Fibroblast of peridontal ligament (primary cell): ENCODE measurements around the gene CHMP4B.

Source experiments
- DNase-seq: peaks from one replicate; pipeline ENCODE4 v3.0.0-alpha.2; 2010; ENCODE audit errors: extremely low read depth

CHMP4B gene, protein sequence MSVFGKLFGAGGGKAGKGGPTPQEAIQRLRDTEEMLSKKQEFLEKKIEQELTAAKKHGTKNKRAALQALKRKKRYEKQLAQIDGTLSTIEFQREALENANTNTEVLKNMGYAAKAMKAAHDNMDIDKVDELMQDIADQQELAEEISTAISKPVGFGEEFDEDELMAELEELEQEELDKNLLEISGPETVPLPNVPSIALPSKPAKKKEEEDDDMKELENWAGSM

GRCh38 chr20:33810885-33811775 is at the start of gene CHMP4B:
Gene CHMP4B (plus strand): TSS chr20:33811348. CDS start chr20:33811469, 121 bp downstream.
- peak; percentile 97 for DNase-seq

DNA sequence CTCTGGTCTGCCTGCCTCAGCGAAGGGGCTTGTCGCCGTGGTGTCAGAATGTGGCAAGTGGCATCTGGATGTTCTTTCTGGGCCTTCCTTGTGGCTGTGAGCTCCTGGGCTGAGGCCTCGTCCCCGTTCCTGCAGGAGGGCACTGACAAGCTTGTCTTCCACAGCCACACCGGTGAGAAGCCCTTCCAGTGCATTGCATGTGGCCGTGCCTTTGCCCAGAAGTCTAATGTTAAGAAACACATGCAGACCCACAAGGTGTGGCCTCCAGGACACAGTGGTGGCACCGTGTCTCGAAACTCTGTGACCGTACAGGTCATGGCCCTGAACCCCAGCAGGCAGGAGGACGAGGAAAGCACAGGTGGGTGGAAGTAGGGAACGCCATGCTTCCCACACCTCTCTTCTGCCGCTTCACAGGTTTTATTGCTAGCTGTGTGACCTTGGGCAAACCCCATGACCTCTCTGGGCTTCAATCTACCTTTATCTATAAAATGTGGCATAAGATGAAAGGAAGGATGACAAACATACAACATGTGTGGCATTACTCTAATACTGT is 49.4 kb upstream of the CHMP4B start:
- DNase-seq: no peak

DNA sequence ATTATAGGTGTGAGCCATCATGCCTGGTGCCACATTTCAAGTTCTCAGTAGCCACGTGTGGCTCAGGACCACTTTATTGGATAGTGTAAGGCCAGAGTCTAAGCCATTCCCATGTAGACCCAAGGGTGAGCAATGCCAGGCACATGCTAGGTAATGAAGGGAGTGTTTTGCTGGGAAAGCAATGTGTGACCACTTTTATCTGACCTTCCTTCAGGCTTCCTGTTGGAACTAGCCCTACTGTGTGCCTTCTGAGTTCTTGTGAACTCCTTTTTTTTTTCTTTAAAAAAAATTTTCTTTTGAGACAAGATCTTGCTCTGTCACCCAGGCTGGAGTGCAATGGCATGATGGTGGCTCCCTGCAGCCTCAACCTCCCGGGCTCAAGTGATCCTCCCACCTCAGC is 46.0 kb upstream of the CHMP4B start:
- DNase-seq: no peak

- no peak for DNase-seq
These were observed 45.6 kb upstream of the CHMP4B start for GRCh38 chr20:33765592-33765991.

GRCh38 chr20:33766686-33767085 is 44.5 kb upstream of the CHMP4B start:
- DNase-seq: no peak

GRCh38 chr20:33767777-33768138 is 43.4 kb upstream of the CHMP4B start:
- no peak for DNase-seq

- no peak for DNase-seq
These were observed 42.1 kb upstream of the CHMP4B start for GRCh38 chr20:33769043-33769442.

DNA sequence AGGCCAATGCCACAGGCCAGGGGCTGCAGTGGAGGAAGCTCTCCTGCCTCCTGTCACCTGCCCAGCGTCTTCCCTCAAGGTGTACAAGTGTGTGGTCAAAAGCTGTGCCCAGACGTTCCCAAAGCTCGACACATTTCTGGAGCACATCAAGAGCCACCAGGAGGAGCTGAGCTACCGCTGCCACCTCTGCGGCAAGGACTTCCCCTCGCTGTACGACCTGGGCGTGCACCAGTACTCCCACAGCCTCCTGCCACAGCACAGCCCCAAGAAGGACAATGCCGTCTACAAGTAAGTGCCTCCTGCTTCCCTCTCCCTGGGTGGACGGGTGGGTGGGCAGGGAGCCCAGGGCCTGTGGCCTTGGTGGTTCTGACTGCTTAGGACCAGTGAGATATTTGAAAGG is 41.1 kb upstream of the CHMP4B start:
- DNase-seq: no peak

DNA sequence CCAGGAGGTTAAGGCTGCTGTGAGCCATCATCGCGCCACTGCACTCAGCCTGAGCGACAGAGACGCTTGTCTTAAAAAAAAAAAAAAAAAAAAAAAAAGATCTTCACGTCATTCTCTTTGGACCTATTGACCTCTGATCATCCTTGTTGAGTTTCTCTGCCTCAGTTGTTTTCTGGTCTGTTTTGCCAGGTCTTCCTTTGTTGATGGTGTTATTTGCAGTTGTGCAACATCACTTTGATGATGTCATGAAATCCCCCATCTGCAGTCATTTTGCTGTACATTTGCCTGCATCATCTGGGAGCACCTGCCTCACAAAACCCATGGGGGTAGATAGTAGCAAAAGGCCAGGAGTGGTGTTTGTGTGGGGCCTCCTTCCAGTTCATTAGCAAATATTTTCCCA is 39.2 kb upstream of the CHMP4B start:
- no peak for DNase-seq

DNA sequence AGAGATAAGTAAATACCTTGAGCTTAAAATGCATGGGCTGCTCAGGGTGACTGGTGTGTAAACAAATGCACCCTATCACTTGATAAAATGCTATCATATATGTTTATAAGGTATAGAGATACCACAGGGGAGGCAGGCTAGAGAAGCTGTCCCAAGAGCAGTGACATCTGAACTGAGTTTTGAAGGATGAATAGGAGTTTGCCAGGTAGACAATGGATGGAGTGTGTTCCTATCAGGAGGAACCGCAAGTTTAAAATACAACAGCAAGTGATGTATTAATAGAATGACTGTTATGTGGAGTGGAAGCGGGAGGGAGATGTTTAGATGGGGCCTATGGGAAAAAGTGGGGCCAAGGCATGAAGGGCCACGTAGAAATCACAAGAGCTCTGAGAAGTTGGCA is 38.7 kb upstream of the CHMP4B start:
- DNase-seq: no peak

GRCh38 chr20:33773412-33774089 is 37.6 kb upstream of the CHMP4B start:
- no peak for DNase-seq

GRCh38 chr20:33777816-33778215 is 33.3 kb upstream of the CHMP4B start:
- no peak for DNase-seq

- no peak for DNase-seq
These were observed 30.0 kb upstream of the CHMP4B start for GRCh38 chr20:33781133-33781532.

DNA sequence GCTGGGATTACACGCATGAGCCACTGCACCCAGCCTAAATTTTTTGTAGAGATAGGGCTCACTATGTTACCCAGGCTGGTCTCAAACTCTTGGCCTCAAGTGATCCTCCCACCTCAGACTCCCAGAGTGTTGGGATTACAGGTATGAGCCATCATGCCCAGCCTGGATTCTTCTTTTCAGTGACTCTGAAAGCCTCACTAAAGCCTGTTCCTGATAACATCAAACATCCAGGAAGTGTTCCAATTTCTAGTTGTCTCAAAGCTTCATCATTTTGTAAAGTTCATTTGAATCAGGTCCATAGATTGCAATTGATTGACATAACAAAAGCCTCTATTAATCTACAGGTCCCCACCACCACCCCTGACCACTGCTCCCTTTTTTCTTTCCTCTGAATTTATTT is 29.2 kb upstream of the CHMP4B start:
- no peak for DNase-seq

DNA sequence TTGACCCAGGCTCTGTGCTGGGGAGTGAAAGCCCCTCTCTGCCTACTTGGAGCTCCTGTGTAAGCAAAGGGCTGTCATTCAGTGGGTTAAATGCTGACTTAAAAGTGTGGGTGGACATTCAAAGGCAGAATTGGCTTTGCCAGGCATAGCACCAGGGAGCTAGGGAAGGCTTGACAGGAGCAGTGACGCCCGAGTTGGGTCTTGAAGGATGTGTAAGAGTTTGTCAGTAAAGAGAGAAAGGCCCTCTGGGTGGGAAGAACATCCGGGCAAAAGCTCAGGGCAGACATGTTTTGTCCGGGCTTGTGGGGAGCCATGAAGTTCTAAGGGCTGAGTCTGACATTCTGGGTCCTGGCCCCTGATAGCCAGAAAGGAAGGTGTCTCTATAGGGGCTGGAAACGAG is 27.9 kb upstream of the CHMP4B start:
- DNase-seq: no peak

DNA sequence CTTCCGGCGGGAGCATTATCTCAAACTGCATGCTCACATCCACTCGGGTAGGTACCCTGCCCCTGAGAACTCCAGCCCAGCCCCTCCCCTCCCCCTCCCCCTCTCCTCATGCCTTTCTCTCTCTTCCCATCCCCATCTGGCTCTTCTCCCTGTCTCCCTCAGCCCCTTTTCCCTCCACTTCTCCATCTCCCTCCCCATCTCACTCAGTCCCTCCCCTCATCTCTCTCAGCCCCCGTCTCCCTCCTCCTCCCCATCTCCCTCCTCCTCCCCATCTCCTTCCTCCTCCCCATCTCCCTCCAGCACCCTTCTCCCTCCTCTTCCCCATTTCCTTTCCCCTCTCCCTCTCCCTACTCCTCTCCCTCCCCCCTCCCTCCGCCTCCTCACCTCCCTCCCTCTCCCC is 27.3 kb upstream of the CHMP4B start:
- DNase-seq: no peak

DNA sequence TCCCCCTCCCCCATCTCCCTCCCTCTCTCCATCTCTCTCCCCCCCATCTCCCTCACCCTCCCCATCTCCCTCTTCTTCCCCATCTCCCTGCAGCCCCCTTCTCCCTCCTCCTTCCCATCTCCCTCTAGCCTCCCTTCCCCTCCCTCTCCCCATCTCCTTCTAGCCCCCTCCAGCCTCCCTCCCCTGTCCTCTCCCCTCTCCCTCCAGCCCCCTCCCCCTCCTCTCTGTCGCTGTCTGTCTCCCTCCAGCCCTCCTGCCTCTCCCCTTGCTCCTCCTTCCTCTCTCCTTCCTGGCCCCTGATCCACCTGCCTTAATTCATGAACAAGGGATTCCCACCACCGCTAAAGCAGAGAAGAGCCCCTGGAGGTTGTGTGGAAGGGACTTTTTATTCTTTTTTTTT is 26.9 kb upstream of the CHMP4B start:
- no peak for DNase-seq

DNA sequence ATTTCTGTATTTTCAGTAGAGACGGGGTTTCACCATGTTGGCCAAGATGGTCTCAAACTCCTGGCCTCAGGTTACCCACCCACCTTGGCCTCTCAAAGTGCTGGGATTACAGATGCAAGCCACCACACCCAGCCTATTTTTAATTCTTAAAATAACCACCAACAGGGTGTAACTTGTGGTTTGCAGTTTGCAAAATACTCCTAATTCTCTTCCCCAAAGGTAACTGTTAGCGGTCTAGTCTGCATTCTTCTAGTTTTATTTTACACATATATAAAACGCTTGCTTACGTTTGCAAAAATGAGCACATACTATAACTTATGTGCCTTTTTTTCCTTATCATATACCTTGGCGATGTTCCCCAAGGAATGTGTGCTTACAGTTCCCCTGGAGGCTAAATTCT is 25.6 kb upstream of the CHMP4B start:
- DNase-seq: no peak

DNA sequence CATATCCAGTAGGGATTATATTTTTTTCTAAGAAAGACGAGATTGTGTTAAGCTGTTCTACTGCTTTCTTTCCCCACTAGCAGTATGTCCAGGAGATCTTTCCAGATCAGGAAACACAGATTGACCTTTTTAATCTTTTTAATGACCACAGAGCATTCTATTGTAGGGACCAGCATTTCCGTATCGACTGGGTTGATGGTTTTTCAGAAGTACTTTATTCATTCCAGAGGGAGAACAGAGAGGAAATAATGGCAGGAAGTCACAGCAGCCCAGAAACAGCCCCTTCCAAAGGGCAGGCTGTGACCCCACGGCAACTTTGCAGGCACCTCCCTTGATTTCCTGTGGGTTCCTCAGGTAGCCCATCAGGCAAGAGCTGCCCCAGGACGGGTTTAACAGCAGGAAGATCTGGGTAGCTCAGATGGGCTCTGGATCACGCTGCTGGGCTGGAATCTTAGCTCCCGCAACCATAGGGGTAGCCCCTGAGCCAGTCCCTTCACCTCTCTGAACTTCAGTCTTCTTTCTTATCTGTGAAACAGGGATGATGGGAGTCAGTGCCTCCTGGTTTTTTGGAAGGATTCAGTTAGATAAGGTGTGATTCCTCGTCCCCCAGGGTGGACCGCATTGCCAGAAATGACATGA is 23.8 kb upstream of the CHMP4B start:
- no peak for DNase-seq

DNA sequence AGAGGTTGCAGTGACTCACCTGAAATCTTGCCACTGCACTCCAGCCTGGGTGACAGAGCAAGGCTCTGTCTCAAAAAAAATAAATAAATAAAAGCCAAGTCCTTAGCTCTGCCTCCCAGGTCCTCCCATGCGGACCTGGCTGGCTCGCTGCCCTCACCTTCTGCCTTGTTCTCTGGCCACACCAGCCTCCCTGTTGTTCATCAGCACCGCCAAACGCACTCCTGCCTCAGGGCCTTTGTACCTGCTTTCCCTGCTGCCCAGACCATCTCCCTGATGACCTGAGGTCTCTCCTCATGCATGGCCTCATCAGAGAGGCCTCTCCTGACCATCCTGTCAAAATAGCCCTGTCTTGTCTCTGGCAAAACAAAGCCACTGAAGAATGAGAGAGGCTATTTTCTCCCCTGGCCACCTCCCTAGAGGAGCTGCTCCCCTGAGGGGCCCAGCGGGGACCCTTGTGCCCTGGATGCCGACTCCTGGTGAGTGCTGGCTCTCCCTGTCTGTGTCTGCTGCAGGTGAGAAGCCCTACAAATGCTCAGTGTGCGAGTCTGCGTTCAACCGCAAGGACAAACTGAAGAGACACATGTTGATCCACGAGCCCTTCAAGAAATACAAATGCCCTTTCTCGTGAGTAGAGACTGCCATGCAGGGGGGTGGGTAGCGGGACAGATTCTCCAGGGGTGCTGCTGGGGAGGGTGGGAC is 22.6 kb upstream of the CHMP4B start:
- DNase-seq: no peak

- DNase-seq: peak; percentile 79
These were observed 21.9 kb upstream of the CHMP4B start for GRCh38 chr20:33789109-33789857.
